ENCODE data around the gene NBEAL2.

NBEAL2 gene

GRCh38 chr3:46987743-46988401 lies 8.4 kb downstream of the NBEAL2 start:
- H3K4me3 ChIP-seq, result peak overlapping the region; percentile 17
- no peak for DNase-seq (ENCODE audit: low spot score)
- H3K27ac ChIP-seq, result peak overlapping the region in 1 of 2 donors; percentile 48
- no peak for TF ChIP-seq CTCF (IDR thresholded peaks at IDR 0.05)

- no peak overlapping the region for H3K4me3 ChIP-seq
- peak overlapping the region in 1 of 2 donors; percentile 48 for H3K27ac ChIP-seq
- no peak for TF ChIP-seq CTCF (IDR thresholded peaks at IDR 0.05)
- DNase-seq (ENCODE audit: low spot score), result no peak
These were observed 9.2 kb downstream of the NBEAL2 start for GRCh38 chr3:46988616-46989015.

- no peak overlapping the region for H3K27ac ChIP-seq
- no peak overlapping the region for H3K4me3 ChIP-seq
- TF ChIP-seq CTCF (IDR thresholded peaks at IDR 0.05), result no peak
- DNase-seq (ENCODE audit: low spot score), result no peak
These were observed 9.8 kb downstream of the NBEAL2 start for GRCh38 chr3:46989146-46989810.

- no peak for DNase-seq (ENCODE audit: low spot score)
- Histone ChIP-seq H3K4me3 (no peak overlapping the region), H3K27ac (no peak overlapping the region)
- no peak for TF ChIP-seq CTCF (IDR thresholded peaks at IDR 0.05)
These were observed 11.3 kb downstream of the NBEAL2 start for GRCh38 chr3:46990573-46991374.

GRCh38 chr3:46991406-46992165 lies 12.1 kb downstream of the NBEAL2 start:
- no peak overlapping the region for H3K27ac ChIP-seq
- TF ChIP-seq CTCF (IDR thresholded peaks at IDR 0.05), result no peak
- DNase-seq (ENCODE audit: low spot score), result no peak
- H3K4me3 ChIP-seq, result no peak overlapping the region

- H3K4me3 ChIP-seq, result no peak overlapping the region
- H3K27ac ChIP-seq, result no peak overlapping the region
- DNase-seq (ENCODE audit: low spot score), result no peak
- no peak for TF ChIP-seq CTCF (IDR thresholded peaks at IDR 0.05)
These were observed 12.8 kb downstream of the NBEAL2 start for GRCh38 chr3:46992231-46992630.

Measured in coronary artery (tissue), 2 donors.